ENCODE results near the gene TRIP13.

- TF ChIP-seq POLR2A (IDR thresholded peaks at IDR 0.05), result no peak
- no peak for TF ChIP-seq CTCF (IDR thresholded peaks at IDR 0.05)
- TF ChIP-seq POLR2AphosphoS5 (IDR thresholded peaks at IDR 0.05), result no peak
Observed at GRCh38 chr5:966941-967340, 74.3 kb downstream of the TRIP13 start.
